GM20431 (cell line): ENCODE measurements around the gene GBX2.

ENCODE experiments used
- in situ Hi-C: fragments of 300-500 bp; cut with MseI, MboI; formaldehyde crosslinking; loops from one replicate; pipeline ENCODE4 v1.15.0; 2020; ENCODE audit warnings: low sequenced_read_pairs; ENCODE audit not compliant: unreplicated experiment

The GBX2 gene

GRCh38 chr2:236123716-236124115, 44.5 kb downstream of the GBX2 start:
- in situ Hi-C loops: no loop called here

GRCh38 chr2:236122236-236122635, 46.0 kb downstream of the GBX2 start:
- in situ Hi-C loops: no loop called here

DNA sequence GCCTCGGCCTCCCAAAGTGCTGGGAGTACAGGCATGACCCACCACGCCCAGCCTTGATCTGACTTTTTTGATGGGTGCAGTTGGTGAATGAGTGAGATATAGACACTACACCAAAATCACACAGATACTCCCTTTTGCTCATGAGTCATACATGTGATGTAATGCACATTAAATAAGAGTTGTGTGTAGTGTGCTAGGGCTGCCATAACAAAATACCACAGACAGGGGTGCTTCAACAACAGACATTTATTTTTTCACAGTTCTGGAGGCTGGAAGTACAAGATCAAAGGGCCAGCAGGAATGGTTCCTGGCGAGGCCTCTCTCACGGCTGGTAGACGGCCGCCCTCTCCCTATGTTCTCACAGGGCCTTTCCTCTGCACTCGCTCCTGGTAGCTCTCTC, 46.6 kb downstream of the GBX2 start:
- in situ Hi-C loops: no loop called here

DNA sequence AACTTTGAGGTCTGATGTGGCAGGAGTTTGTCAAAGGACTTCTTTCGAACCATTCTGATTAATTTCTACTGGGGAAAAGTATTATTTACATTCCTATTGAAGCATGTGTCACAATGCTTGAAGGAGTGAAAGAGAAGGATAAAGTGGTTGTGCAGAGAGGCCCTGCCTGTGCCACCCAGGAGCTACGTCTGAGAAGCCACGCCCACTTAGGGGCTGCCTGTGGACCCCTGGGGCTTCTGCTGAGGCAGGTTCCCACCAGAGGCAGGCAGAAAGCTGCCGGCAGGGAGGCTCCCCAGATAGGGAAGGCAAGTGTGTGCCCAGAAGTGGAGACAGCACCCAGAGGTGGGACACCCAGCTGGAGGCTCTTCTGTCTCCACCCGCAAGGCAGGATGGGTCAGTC, 47.4 kb downstream of the GBX2 start:
- in situ Hi-C loops: no loop called here

DNA sequence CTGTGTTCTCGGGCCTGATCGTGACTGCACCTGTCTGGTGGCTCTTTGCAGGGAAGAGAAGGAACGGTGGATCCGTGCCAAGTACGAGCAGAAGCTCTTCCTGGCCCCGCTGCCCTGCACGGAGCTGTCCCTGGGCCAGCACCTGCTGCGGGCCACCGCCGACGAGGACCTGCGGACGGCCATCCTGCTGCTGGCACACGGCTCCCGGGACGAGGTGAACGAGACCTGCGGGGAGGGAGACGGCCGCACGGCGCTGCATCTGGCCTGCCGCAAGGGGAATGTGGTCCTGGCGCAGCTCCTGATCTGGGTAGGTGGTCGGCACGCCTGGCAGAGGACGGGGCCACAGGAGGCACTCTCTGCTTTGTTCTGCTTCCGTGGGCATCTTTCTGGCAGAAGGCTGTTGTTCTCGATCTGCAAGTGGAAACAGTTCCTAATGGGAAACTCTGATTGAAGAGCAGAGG, 48.0 kb downstream of the GBX2 start:
- in situ Hi-C loops: no loop called here

- in situ Hi-C loops: no loop called here
Observed at GRCh38 chr2:236119476-236119875, 48.7 kb downstream of the GBX2 start.

GRCh38 chr2:236119003-236119402, 49.2 kb downstream of the GBX2 start:
- in situ Hi-C loops: no loop called here

DNA sequence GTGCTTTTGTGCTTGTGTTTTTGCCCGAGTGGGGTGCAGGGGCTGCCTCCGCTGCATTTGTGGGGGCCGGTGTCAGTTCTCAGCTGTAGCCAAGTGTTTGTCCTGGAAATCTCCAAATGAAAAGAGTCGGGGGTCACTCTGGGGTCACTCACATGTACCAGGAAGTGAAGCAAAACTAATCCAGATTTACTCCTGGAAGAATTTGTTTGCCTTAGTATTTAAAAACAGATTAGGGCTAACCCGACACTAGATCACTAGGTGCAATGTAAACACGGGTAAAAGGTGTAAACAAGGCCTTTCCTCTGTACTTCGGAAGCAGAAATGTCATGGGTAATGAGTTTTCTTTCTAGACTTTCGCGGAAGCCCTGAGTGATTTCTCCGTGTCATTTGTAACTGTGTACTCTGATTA, 50.3 kb downstream of the GBX2 start:
- in situ Hi-C loops: no loop called here

- in situ Hi-C loops: no loop called here
Observed at GRCh38 chr2:236117401-236117800, 50.8 kb downstream of the GBX2 start.
